WI38 (cell line): Measurements from ENCODE around the gene CALU.

Experiments
- H3K4me3 ChIP-seq: 2 replicates; pipeline ENCODE4 v1.5.1; 2011; ENCODE audit warnings: low read depth, mild to moderate bottlenecking, control low read depth, low read length
- TF ChIP-seq, protein P1 (sequence below): IDR thresholded peaks from 2 replicates; pipeline ENCODE4 v1.5.1; 2012; ENCODE audit warnings: low read depth, mild to moderate bottlenecking, control low read depth, low read length

CALU gene

DNA sequence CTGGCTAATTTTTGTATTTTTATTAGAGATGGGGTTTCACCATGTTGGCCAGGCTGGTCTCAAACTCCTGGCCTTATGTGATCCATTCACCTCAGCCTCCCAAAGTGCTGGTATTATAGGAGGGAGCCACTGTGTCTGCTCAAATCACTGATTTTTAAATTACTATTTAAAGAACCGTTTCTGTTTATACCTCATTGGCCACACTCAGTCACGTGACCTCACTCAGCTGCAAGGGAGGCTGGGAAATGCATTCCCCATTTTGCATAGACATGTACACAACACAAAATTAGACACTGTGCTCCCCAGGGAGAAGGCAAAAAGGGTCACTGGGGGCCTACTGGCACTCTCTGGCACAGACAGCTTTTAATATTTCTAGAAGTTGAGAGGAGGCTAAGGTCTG is 13.6 kb upstream of the CALU start:
- no peak overlapping the region for H3K4me3 ChIP-seq
- TF ChIP-seq, protein P1, sequence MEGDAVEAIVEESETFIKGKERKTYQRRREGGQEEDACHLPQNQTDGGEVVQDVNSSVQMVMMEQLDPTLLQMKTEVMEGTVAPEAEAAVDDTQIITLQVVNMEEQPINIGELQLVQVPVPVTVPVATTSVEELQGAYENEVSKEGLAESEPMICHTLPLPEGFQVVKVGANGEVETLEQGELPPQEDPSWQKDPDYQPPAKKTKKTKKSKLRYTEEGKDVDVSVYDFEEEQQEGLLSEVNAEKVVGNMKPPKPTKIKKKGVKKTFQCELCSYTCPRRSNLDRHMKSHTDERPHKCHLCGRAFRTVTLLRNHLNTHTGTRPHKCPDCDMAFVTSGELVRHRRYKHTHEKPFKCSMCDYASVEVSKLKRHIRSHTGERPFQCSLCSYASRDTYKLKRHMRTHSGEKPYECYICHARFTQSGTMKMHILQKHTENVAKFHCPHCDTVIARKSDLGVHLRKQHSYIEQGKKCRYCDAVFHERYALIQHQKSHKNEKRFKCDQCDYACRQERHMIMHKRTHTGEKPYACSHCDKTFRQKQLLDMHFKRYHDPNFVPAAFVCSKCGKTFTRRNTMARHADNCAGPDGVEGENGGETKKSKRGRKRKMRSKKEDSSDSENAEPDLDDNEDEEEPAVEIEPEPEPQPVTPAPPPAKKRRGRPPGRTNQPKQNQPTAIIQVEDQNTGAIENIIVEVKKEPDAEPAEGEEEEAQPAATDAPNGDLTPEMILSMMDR, result no peak

GRCh38 chr7:128726059-128726736 is 13.0 kb upstream of the CALU start:
- TF ChIP-seq, protein P1, result no peak
- H3K4me3 ChIP-seq, result no peak overlapping the region

- H3K4me3 ChIP-seq, result no peak overlapping the region
- TF ChIP-seq, protein P1, result no peak
Measured at GRCh38 chr7:128726737-128727072, 12.5 kb upstream of the CALU start.

DNA sequence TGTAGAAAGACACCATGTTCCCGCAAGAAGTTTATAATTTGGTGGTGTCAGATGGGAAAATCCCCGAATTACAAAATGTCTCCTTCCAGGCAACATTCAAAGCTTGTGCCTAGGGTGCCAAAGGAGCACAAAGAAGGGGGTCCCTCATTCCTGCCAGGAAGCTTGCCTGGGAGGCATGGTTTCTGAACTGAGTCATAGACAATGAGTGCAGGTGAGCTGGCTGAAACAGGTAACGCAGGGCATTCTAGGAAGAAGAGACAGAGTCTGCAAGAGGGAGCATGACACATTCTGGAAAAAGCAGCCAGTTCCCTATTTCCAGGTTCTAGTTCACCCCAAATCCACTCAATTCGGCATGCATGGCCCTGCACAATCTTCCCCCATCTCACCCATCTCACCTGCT is 11.9 kb upstream of the CALU start:
- TF ChIP-seq, protein P1, result no peak
- H3K4me3 ChIP-seq, result no peak overlapping the region

GRCh38 chr7:128728598-128728997 is 10.6 kb upstream of the CALU start:
- H3K4me3 ChIP-seq, result no peak overlapping the region
- TF ChIP-seq, protein P1, result no peak

DNA sequence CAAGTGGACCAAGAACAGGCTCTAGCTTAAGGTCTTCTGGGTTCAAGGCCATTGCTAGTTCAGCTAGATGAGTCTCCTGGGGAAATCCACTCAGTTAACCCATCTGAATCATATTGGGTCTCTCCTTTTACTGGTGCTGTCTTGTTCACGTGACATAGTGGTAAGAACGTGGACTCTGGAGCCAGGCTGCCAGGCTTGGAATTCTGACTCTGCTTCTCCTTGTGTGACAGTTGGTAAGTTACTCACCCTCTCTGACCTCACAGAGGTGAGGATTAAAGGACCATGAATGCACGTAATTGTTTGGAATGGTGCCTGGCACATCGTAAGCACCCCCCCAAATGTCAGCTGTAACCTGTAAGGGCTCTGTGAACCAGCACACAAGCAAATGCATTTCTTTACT is 9.7 kb upstream of the CALU start:
- no peak overlapping the region for H3K4me3 ChIP-seq
- TF ChIP-seq, protein P1, result no peak

GRCh38 chr7:128731184-128731583 is 8.0 kb upstream of the CALU start:
- no peak overlapping the region for H3K4me3 ChIP-seq
- TF ChIP-seq, protein P1, result no peak
